ENCODE results near the gene KRT16. TPM values are rescaled to one million over a fixed set of nuclear protein-coding genes. Genes with fewer than 3 reads are reported as not detected.

Gene KRT16
- total and polyA plus RNA-seq, 10 of the 15 experiments (the other 5 are each of a cell fraction or from before 2014, with no cell fraction given) = 0.07 TPM; not detected in 9

- no peak for DNase-seq (ENCODE audit: low read depth, low spot score)
- ChIA-PET RAD21 (ENCODE audit: unreplicated experiment) (no interaction called here), CTCF (interaction anchor here (1.5 to 12.0 kb wide), 2 partner anchors 9 to 11 kb away, joined by 3 to 420 read pairs; no protein-coding TSS in a partner anchor), POLR2A (no interaction called here), SMC1A (ENCODE audit: uncharacterized antibody, unreplicated experiment) (interaction anchor here (2.9 kb wide), 1 partner anchor 9 kb away, joined by 24 read pairs; no protein-coding TSS in a partner anchor)
- no peak for FAIRE-seq
- no peak overlapping the region for H3K4me3 ChIP-seq
- BruUV-seq (replicated peaks) = no TSS peak
- H3K36me3 ChIP-seq (ENCODE audit: control insufficient read depth in 2 of 2, insufficient read depth in 2 of 2, low read length in 1 of 2) = no peaks in the 10 kb centered on the region
- H3K4me1 ChIP-seq (ENCODE audit: control insufficient read depth, insufficient read depth, low read length) = no peaks in the 10 kb centered on the region; the same call in 1 of the 2 replicates
- intact Hi-C loops (cut with micrococcal nuclease; ENCODE audit: unreplicated experiment) (no loop called here), in situ Hi-C loops (cut with MboI) (no loop called here)
- no peak overlapping the region for H3K27ac ChIP-seq (ENCODE audit: control insufficient read depth, insufficient read depth)
- H3K4me2 ChIP-seq (ENCODE audit: control insufficient read depth, insufficient read depth) = no peak overlapping the region
- no peaks in the 10 kb centered on the region for H4K20me1 ChIP-seq (ENCODE audit: control insufficient read depth, insufficient read depth)
- WGBS (ENCODE audit: insufficient coverage, insufficient replicate concordance, low lambda C conversion rate, missing lambda C conversion rate) = 7% methylated on average over 5 of the region's 5 CpGs
- H3K79me2 ChIP-seq (ENCODE audit: control insufficient read depth, insufficient read depth, low read length) = no peaks in the 10 kb centered on the region
- H3K27me3 ChIP-seq (replicated peaks in 1 of 2; ENCODE audit: control insufficient read depth in 2 of 2, insufficient read depth in 2 of 2, low read length in 1 of 2) = no peaks in the 10 kb centered on the region; a peak in 1 of 4 replicates
- H2AFZ ChIP-seq (ENCODE audit: control insufficient read depth, low read depth, low read length) = no peak overlapping the region
- no peak for ATAC-seq
- H3K9me3 ChIP-seq (replicated peaks; ENCODE audit: control insufficient read depth, insufficient read depth, low read length) = no peaks in the 10 kb centered on the region
- no peak overlapping the region for H3K9ac ChIP-seq (ENCODE audit: control insufficient read depth, insufficient read depth, low read length)
- TF ChIP-seq CBX5 (IDR thresholded peaks at IDR 0.05; ENCODE audit: low read depth) (no peak), MEF2B (IDR thresholded peaks at IDR 0.05; ENCODE audit: partially characterized antibody, poor library complexity, severe bottlenecking) (no peak), KDM1A (IDR thresholded peaks at IDR 0.05; ENCODE audit: borderline replicate concordance) (no peak), SREBF1 (IDR thresholded peaks at IDR 0.05; ENCODE audit: low read length) (no peak), SKIL (IDR thresholded peaks at IDR 0.05; ENCODE audit: low read depth, poor library complexity, severe bottlenecking) (no peak), ZNF592 (IDR thresholded peaks at IDR 0.05) (no peak), SUPT20H (IDR thresholded peaks at IDR 0.05; ENCODE audit: borderline replicate concordance, control insufficient read depth, low read depth, low read length) (no peak), FOXM1 (IDR thresholded peaks at IDR 0.05; ENCODE audit: low read depth, low read length) (no peak), POLR2AphosphoS2 (IDR thresholded peaks at IDR 0.05; ENCODE audit: low read depth, low read length) (no peak), RBBP5 (conservative IDR thresholded peaks at IDR 0.05) (no peak), ZNF622 (IDR thresholded peaks at IDR 0.05) (no peak), TCF3 (IDR thresholded peaks at IDR 0.05; ENCODE audit: borderline replicate concordance, insufficient read depth, low read depth, low read length) (no peak)
- TF ChIP-seq, protein P1, sequence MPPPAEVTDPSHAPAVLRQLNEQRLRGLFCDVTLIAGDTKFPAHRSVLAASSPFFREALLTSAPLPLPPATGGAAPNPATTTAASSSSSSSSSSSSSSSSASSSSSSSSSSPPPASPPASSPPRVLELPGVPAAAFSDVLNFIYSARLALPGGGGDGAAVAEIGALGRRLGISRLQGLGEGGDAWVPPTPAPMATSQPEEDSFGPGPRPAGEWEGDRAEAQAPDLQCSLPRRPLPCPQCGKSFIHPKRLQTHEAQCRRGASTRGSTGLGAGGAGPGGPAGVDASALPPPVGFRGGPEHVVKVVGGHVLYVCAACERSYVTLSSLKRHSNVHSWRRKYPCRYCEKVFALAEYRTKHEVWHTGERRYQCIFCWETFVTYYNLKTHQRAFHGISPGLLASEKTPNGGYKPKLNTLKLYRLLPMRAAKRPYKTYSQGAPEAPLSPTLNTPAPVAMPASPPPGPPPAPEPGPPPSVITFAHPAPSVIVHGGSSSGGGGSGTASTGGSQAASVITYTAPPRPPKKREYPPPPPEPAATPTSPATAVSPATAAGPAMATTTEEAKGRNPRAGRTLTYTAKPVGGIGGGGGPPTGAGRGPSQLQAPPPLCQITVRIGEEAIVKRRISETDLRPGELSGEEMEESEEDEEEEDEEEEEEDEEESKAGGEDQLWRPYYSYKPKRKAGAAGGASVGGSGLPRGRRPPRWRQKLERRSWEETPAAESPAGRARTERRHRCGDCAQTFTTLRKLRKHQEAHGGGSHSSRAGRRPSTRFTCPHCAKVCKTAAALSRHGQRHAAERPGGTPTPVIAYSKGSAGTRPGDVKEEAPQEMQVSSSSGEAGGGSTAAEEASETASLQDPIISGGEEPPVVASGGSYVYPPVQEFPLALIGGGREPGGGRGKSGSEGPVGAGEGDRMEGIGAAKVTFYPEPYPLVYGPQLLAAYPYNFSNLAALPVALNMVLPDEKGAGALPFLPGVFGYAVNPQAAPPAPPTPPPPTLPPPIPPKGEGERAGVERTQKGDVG (CRISPR knock-in tag; IDR thresholded peaks at IDR 0.05) = no peak
- TF ChIP-seq, protein P2, sequence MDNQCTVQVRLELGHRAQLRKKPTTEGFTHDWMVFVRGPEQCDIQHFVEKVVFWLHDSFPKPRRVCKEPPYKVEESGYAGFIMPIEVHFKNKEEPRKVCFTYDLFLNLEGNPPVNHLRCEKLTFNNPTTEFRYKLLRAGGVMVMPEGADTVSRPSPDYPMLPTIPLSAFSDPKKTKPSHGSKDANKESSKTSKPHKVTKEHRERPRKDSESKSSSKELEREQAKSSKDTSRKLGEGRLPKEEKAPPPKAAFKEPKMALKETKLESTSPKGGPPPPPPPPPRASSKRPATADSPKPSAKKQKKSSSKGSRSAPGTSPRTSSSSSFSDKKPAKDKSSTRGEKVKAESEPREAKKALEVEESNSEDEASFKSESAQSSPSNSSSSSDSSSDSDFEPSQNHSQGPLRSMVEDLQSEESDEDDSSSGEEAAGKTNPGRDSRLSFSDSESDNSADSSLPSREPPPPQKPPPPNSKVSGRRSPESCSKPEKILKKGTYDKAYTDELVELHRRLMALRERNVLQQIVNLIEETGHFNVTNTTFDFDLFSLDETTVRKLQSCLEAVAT (IDR thresholded peaks at IDR 0.05) = no peak
These were observed 46.3 kb upstream of the KRT16 start for GRCh38 chr17:41658846-41659245.
